HCT116 (cell line): ENCODE measurements around the gene TAMALIN. TPM values are rescaled to one million over a fixed set of nuclear protein-coding genes. Genes with fewer than 3 reads are reported as not detected.

Experiments used
- ATAC-seq: fragments of 200-7000 bp; cut with Tn5 transposase; 2 replicates; pipeline ENCODE4 v1.9.1; 2020; ENCODE audit warnings: mild to moderate bottlenecking, moderate library complexity
- BruUV-seq: library from RNA; stranded (reverse); fragments of 400-500 nt; replicated peaks from 2 replicates; lab custom pipeline; 2021; lab: Mats Ljungman, UMichigan
- CTCF ChIA-PET: fragments of 300-600 bp; sonication (Branson Sonifier 250); formaldehyde crosslinking; loops from one replicate; lab custom pipeline; 2021; ENCODE audit warnings: antibody characterized with exemption; lab: Charles Lee
- POLR2A ChIA-PET: fragments of 300-600, 350-600 bp; sonication (Branson Sonifier 250); formaldehyde crosslinking; loops from one replicate; lab custom pipeline; 2021; ENCODE audit warnings: antibody characterized with exemption; lab: Charles Lee
- RAD21 ChIA-PET, 2 experiments: fragments of 300-600 bp; sonication (Branson Sonifier 250); formaldehyde crosslinking; loops; one replicate each; lab custom pipeline; 2023; ENCODE audit warnings: low total read pairs in 2 of 2; ENCODE audit not compliant: uncharacterized antibody in 2 of 2, unreplicated experiment in 2 of 2, low non-redundant PET in 1 of 2; lab: Charles Lee
- DNase-seq: peaks from one replicate; pipeline ENCODE4 v3.0.0-alpha.2; 2010; ENCODE audit warnings: low read depth, low spot score
- H2AFZ ChIP-seq: fragments of 200-600 bp; shearing (Covaris generic), sonication (generic); 2 replicates; pipeline ENCODE4 v1.6.1; 2017; ENCODE audit warnings: low read depth, mixed run types, mixed read lengths, antibody characterized with exemption, low read length; ENCODE audit not compliant: poor library complexity, severe bottlenecking
- H3K27ac ChIP-seq: 2 replicates; pipeline ENCODE4 v1.5.1; 2012; ENCODE audit warnings: low read depth, low read length
- H3K27me3 ChIP-seq: fragments of 200-600 bp; sonication (generic); 2 replicates; pipeline ENCODE4 v1.6.1; 2016; ENCODE audit warnings: mixed run types, low read length, mixed read lengths; ENCODE audit not compliant: insufficient read depth
- H3K36me3 ChIP-seq, 2 experiments: fragments of 200-500 bp in 1 of 2; fragments of 200-600 bp in 1 of 2; sonication (Bioruptor generic) in 1 of 2; sonication (generic) in 1 of 2; 2 replicates each; pipeline versions ENCODE4 v1.5.1 to v1.6.1; 2014 to 2016; ENCODE audit warnings: low read length in 2 of 2, inconsistent platforms in 1 of 2, mixed read lengths in 1 of 2, mixed run types in 1 of 2; ENCODE audit not compliant: insufficient read depth in 2 of 2, control insufficient read depth in 1 of 2
- H3K4me1 ChIP-seq, 2 experiments: fragments of 200-600 bp in 1 of 2; sonication (generic) in 1 of 2; 2 replicates each; pipeline versions ENCODE4 v1.5.1 to v1.6.1; 2012 to 2017; ENCODE audit warnings: low read length in 2 of 2, inconsistent platforms in 1 of 2, mild to moderate bottlenecking in 1 of 2, mixed read lengths in 1 of 2, mixed run types in 1 of 2, moderate library complexity in 1 of 2; ENCODE audit not compliant: insufficient read depth in 2 of 2, control insufficient read depth in 1 of 2
- H3K4me2 ChIP-seq: fragments of 200-600 bp; sonication (generic); 2 replicates; pipeline ENCODE4 v1.6.1; 2017; ENCODE audit warnings: mixed run types, low read length, mixed read lengths
- H3K4me3 ChIP-seq, 2 experiments: fragments of 200-600 bp in 1 of 2; sonication (generic) in 1 of 2; replicated peaks in 1 of 2; 2 replicates each; pipeline ENCODE4 v1.5.1; 2011 to 2016; ENCODE audit warnings: low read length in 2 of 2, control low read depth in 1 of 2, low read depth in 1 of 2, mild to moderate bottlenecking in 1 of 2, mixed read lengths in 1 of 2, mixed run types in 1 of 2
- H3K79me2 ChIP-seq: fragments of 200-600 bp; sonication (generic); 2 replicates; pipeline ENCODE4 v1.6.1; 2017; ENCODE audit warnings: mild to moderate bottlenecking, mixed run types, low read length, moderate library complexity, mixed read lengths; ENCODE audit not compliant: insufficient read depth
- H3K9ac ChIP-seq: fragments of 200-600 bp; sonication (generic); 2 replicates; pipeline ENCODE4 v1.6.1; 2016; ENCODE audit warnings: low read length, mixed read lengths
- H3K9me2 ChIP-seq: fragments of 200-600 bp; sonication (generic), shearing (Covaris generic); 2 replicates; pipeline ENCODE4 v1.6.1; 2017; ENCODE audit warnings: mixed run types, mild to moderate bottlenecking, moderate library complexity; ENCODE audit not compliant: insufficient read depth
- H3K9me3 ChIP-seq, 2 experiments: fragments of 200-500 bp in 1 of 2; fragments of 200-600 bp in 1 of 2; sonication (Bioruptor generic) in 1 of 2; sonication (generic) in 1 of 2; 2 replicates each; pipeline ENCODE4 v1.6.1; 2014 to 2017; ENCODE audit warnings: low read length in 2 of 2, mixed read lengths in 2 of 2, inconsistent platforms in 1 of 2, low read depth in 1 of 2, mild to moderate bottlenecking in 1 of 2, mixed run types in 1 of 2, moderate library complexity in 1 of 2; ENCODE audit not compliant: control insufficient read depth in 1 of 2, insufficient read depth in 1 of 2
- H4K20me1 ChIP-seq: fragments of 200-600 bp; sonication (generic), shearing (Covaris generic); 2 replicates; pipeline ENCODE4 v1.6.1; 2017; ENCODE audit warnings: mixed run types, mild to moderate bottlenecking, moderate library complexity; ENCODE audit not compliant: insufficient read depth
- EGR1 ChIP-seq: IDR thresholded peaks from 2 replicates; pipeline ENCODE4 v1.6.1; 2012; ENCODE audit warnings: low read depth
- SP1 ChIP-seq: IDR thresholded peaks from 2 replicates; pipeline ENCODE4 v1.6.1; 2012; ENCODE audit warnings: low read depth
- ZFX ChIP-seq: fragments of 450-650 bp; IDR thresholded peaks from 2 replicates; pipeline ENCODE4 v1.6.1; 2017
- intact Hi-C: fragments of 100-400 bp; cut with micrococcal nuclease; formaldehyde crosslinking; loops from 2 replicates; pipeline ENCODE4 v1.10.0; 2022
- total RNA-seq: library from RNA; stranded (reverse); gene quantifications from one replicate; pipeline ENCODE4 v1.2.1, GENCODE V29; 2021; ENCODE audit not compliant: unreplicated experiment
- TF ChIP-seq, protein P1 (sequence below): IDR thresholded peaks from 2 replicates; pipeline ENCODE4 v1.6.1; 2011; ENCODE audit warnings: mild to moderate bottlenecking, low read length, moderate library complexity; ENCODE audit not compliant: insufficient replicate concordance; ENCODE audit errors: extremely low read depth
- TF ChIP-seq, protein P2 (sequence below), 3 experiments: fragments of 200-600 bp in 1 of 3; sonication (generic) in 1 of 3; IDR thresholded peaks in 2 of 3; conservative IDR thresholded peaks in 1 of 3; 2 replicates each; pipeline ENCODE4 v1.5.1; 2012 to 2017; ENCODE audit warnings: low read depth in 2 of 3, low read length in 2 of 3, antibody characterized with exemption in 1 of 3, borderline replicate concordance in 1 of 3, control low read depth in 1 of 3, mild to moderate bottlenecking in 1 of 3, mixed read lengths in 1 of 3, mixed run types in 1 of 3, moderate library complexity in 1 of 3; ENCODE audit not compliant: insufficient read depth in 1 of 3

Gene TAMALIN
- total RNA-seq, 1 experiment from 2014 or later = 1.1 TPM

DNA sequence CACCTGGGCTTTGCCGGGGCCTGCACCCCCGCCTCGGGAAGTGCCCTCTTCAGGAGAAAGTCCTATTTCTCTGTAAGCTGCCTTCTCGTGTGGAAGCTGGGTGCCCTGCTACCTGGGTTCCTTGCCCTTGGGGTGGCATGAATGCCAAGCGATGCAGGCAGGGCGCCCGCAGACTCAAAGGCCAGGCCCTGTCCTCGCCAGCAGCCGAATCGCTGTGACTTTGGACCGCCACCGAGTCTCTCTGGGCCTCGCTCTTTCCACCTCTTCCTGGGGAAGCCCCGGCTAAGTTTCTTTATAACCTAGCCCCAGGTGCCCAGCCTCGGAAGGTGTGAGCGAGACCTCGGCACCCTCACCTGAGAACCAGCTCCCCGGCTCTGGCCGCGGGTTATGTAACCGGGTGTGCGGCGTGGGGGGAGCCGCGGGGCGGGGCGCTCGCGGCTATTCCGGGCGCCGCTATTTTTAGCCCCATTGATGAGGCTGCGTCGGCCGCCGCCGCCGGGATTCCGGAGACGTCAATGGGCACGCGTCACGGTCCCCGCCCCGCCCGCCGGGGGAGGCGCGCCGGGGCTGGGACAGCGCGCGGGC lies 29.9 kb downstream of the TAMALIN start (continued):
- TF ChIP-seq, protein P1, sequence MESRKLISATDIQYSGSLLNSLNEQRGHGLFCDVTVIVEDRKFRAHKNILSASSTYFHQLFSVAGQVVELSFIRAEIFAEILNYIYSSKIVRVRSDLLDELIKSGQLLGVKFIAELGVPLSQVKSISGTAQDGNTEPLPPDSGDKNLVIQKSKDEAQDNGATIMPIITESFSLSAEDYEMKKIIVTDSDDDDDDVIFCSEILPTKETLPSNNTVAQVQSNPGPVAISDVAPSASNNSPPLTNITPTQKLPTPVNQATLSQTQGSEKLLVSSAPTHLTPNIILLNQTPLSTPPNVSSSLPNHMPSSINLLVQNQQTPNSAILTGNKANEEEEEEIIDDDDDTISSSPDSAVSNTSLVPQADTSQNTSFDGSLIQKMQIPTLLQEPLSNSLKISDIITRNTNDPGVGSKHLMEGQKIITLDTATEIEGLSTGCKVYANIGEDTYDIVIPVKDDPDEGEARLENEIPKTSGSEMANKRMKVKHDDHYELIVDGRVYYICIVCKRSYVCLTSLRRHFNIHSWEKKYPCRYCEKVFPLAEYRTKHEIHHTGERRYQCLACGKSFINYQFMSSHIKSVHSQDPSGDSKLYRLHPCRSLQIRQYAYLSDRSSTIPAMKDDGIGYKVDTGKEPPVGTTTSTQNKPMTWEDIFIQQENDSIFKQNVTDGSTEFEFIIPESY = peak; percentile 23
- peak; percentile 59 for TF ChIP-seq SP1

DNA sequence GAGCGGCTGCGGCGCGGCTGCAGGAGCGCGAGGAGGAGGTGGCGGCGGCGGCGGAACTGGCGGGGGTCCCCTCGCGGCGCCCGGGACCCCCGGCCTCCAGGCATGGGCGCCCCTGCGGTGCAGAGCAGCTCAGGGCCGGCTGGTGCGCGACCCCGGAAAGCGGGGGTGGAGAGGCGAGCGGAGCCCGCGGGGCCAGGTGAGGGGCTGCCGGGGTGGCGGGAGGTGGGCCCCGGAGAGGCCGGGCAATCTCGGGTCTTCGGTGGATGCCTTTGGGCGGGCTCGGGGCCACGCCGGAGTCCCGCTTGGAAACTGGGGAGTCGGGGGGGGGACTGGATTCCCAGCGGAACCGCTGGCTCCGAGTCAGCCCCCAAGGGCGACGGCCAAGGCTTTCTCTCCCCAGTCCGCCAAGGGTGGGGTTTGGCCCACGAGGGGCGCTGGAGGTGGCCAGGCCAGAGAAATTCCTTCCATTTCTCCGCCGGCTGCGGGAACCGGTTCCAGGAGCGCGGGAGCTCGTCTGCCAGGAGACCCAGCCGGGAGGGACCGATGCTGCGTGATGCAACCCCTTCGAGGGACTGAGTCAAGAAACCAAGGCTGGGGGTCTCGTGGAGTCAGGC lies 30.6 kb downstream of the TAMALIN start:
- BruUV-seq = no TSS peak
- Histone ChIP-seq H2AFZ (no peak overlapping the region), H3K27ac (peak overlapping the region; percentile 54; the same call in 1 of the 2 replicates), H3K4me1 (peaks cover 15 to 39% of the 10 kb centered on the region in 2 experiments), H3K4me3 (peak overlapping the region; percentile 72 to 77), H3K4me2 (peak overlapping the region; percentile 93), H3K9me3 (no peaks in the 10 kb centered on the region), H3K9ac (peak overlapping the region; percentile 96), H3K36me3 (no peaks in the 10 kb centered on the region), H3K27me3 (no peaks in the 10 kb centered on the region), H3K79me2 (peaks cover 26% of the 10 kb centered on the region), H4K20me1 (no peaks in the 10 kb centered on the region), H3K9me2 (no peaks in the 10 kb centered on the region)
- DNase-seq = no peak
- intact Hi-C loops = loop anchor here (1.0 kb wide), 1 partner anchor 14 kb away; the partner anchor contains the start of gene NR4A1
- POLR2A ChIA-PET = interaction anchor here (2.2 to 2.4 kb wide), 2 partner anchors 12 to 14 kb away, joined by 6 to 11 read pairs; partner anchors contain the start of gene NR4A1
- TF ChIP-seq EGR1 = no peak
- peak; percentile 44; the same call in 1 of the 2 replicates for TF ChIP-seq ZFX
- TF ChIP-seq, protein P2, sequence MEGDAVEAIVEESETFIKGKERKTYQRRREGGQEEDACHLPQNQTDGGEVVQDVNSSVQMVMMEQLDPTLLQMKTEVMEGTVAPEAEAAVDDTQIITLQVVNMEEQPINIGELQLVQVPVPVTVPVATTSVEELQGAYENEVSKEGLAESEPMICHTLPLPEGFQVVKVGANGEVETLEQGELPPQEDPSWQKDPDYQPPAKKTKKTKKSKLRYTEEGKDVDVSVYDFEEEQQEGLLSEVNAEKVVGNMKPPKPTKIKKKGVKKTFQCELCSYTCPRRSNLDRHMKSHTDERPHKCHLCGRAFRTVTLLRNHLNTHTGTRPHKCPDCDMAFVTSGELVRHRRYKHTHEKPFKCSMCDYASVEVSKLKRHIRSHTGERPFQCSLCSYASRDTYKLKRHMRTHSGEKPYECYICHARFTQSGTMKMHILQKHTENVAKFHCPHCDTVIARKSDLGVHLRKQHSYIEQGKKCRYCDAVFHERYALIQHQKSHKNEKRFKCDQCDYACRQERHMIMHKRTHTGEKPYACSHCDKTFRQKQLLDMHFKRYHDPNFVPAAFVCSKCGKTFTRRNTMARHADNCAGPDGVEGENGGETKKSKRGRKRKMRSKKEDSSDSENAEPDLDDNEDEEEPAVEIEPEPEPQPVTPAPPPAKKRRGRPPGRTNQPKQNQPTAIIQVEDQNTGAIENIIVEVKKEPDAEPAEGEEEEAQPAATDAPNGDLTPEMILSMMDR (IDR thresholded peaks at IDR 0.05 in 2 of 3, conservative IDR thresholded peaks at IDR 0.05 in 1 of 3; ENCODE audit: borderline replicate concordance in 1 of 3, insufficient read depth in 1 of 3, low read depth in 2 of 3, low read length in 2 of 3) = 0 out of 6 replicates have a peak, but pooled peaks of 1 of the 3 experiments have one; percentile 6
- CTCF ChIA-PET = interaction anchor here (5.2 kb wide), 1 partner anchor 12 kb away, joined by 29 read pairs; no protein-coding TSS in a partner anchor
- RAD21 ChIA-PET = no interaction called here
- peak; percentile 16 for ATAC-seq
